ENCODE data around the gene OMG.
"Not testable (repeated sequence)": the region's sequence is repeated elsewhere in the genome, so short reads cannot be mapped to it uniquely, and the experiment has no call there.

The OMG gene

DNA sequence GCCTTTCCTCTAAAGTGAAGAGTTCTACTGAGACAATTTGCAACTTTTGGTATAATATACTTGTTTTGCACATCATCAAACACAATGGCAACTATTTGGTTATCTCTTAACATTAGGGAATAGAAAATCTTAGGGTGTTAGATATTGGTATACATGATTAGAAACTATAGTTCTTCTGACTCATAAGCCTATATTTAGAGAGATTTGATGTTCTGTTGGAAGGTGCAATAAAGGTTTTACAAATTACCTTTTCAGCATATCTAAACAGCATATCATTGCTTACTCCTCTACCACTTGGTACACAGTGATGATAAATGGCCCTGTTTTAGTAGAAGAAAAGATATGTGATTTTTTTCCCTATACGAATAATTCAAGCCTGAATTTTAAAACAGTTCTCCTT, 10.6 kb upstream of the OMG start:
- no peak for DNase-seq

DNA sequence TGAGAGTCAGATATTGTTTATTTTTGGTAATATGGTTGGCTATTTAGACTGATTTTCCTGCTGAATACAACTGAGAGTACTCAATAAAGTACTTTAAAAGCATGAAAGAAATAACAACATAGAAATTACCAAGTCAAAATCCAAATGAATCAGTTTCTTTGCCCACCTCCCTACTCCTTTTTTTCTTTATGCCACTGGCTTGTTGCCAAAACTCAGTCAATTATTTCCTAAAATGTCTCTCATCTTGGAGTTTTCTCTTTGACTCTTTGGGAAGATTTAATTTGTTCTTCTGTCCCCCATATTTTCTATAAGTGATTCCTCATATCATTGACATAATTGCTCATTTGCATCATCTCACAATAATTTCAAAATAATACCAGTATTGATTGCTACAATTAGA, 2.6 kb upstream of the OMG start:
- no peak for DNase-seq

DNA sequence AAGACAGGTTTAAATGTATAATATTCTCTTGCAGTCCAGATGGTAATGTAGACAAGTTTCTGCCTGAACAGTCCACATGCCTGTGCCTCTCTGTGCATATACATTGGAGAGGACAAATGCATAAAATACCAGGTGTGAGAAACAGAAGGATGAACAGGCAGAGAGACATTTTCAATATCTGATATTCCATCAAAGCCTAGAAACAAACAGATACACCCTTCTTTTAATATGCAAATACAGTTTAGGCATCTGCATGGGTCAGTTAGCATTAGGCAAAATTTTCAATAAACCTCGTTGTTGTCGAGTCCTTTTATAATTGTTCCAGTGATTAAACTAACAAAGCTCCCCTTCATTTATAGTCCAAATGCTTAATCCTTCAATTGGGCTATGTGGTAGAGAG, 897 bp downstream of the OMG start:
- DNase-seq: no peak

DNA sequence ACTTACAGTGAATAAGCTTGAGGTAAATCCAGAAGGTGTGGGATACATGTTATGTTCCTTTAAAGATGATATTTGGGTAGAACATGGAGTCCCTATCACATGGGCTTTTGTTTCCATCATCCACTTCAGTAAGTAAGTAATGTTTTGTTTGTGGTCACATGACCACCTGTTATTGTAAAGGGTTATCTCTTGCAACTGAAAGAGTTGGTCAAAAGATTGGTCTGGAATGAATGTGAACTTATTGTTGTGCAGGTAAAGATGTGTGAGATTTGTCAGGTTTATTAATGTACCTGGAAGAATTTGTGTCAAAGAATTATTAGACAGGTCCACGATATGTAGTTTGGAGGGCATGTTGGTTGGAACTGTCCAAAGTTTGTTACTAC, 1.6 kb downstream of the OMG start:
- DNase-seq: no peak

DNA sequence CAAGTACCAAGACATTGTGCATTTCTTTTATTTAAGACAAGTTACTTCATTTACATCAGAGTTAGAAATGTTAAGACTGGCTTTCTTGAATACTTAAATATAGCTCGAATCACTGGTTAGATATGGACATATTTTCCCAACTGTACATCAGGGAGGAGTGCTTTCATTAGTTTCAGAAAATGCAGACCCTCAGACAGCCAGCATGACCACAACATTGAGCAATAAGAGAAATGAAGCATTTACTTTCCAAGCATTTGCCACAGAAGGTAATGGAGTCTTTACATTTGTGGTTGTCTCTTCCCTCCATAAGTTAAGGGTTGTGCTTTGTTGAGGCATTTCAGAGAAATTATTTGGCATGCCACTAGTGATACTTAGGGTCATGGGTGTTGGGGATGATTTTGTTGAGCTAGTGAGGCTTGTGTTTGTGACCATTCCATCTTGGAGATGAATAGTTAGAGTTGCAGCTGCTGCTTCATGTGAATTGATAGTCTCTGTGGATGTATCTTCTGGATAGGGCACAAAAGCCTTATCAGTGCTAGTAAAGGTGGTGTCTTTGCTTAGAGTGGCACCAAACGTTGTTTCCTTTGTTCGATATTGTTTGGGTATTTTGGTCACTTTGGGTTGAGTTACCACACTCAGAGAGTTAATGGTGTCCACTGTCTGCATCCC, 2.1 kb downstream of the OMG start:
- no peak for DNase-seq

DNA sequence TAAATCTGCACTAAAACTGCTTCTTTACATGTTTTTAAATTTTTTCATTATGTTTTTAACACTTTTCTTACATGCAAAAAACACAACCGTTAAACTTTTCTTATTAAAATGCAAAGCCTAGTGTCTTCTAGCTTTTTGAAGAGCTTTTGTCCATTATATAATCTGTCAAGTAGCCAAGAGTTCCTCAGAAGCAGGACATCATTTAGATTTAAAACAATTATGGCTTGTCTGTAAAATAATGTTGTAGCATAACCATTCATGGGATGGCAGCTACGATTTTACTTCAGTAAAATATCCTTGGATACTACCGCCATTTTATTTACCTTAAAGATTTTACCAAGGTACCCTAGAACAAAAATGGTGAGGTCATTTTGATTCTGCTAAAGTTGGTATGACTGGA, 2.8 kb downstream of the OMG start:
- no peak for DNase-seq

DNA sequence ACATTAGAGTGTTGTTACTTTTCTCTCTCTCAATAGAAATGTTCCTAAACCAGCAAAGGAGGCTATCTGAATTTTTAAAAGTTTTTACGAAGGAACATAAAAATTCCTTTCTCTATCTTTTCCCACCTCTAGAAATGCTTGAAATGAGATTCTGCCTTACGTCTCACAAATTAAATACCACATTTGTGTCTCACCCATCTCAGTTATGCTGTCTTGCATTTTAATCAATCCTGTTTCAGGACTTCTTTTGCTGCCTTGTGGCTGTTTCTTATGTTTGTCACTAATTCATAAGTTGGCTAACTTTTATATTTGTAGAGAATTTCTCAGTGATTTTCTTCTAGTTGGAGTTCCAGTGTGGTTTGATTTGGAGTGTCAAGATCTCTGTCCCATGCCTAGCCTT, 3.5 kb downstream of the OMG start:
- DNase-seq: no peak

DNA sequence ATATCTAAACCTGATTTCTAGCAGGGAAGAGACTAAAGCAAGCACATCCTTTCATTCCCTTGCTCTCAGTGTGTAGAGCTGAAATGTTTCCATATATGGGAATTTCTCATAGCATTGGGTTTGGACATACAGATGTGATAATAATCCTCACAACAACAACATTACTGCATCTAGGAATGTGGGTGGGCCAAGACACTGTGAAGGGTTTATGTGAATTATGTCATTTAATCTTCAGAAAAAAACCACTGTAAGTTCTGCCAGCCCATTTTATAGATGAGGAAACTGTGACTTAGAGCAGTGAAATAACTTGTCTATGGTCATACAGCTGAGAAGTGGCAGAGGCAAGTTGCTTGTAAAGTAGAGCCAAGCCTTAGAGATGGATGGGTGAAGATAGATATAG, 5.2 kb downstream of the OMG start:
- no peak for DNase-seq

DNA sequence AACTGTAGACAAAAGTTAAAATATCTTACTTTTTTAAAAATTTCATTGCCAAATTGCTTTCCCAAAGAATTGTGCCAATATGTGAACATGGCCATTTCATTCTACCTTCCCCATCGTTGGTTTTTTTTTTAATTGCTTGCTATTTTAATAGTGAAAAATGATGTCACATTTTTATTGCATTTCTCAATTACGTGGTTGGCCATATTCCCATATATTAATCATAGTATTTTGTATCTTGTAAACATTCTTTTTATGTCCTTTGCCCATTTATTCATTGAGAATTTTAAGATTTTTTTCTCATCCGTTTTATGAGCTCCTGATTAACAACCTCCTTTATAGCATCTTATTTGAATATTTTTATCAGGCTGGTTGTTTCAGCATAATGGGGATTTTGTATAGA, 7.2 kb downstream of the OMG start:
- DNase-seq: no peak

DNA sequence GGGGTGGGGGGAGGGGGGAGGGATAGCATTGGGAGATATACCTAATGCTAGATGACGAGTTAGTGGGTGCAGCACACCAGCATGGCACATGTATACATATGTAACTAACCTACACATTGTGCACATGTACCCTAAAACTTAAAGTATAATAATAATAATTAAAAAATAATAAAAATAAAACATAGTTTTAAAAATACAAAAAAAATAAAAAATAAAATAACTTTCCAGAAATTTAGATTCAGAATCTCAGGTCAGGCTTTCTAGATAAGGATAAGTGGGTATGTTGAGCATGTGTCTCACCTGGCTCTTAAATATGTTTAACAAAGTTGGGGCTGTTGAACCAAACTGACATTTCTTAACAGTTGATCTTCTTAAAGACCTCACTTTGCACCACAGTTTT, 9.1 kb downstream of the OMG start:
- DNase-seq: not testable (repeated sequence)

DNA sequence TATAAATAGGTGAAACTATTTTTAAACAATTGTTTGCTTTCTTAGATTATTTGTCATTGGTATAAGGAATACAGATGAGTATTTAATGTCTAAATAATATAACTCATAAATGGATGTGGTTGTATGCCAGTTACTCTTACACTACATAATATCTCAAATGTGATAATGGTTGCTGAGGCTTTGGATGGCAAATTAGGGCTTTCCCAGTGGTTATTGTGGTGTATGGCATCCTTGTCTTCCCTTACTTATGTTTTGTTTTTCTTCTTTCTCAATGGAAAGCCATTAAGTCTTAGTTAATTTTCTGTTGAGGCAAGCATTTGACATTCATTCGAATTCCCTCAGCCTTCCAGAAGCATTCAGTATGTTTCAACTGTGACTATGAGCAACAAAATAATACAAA, 10.5 kb downstream of the OMG start:
- no peak for DNase-seq

DNA sequence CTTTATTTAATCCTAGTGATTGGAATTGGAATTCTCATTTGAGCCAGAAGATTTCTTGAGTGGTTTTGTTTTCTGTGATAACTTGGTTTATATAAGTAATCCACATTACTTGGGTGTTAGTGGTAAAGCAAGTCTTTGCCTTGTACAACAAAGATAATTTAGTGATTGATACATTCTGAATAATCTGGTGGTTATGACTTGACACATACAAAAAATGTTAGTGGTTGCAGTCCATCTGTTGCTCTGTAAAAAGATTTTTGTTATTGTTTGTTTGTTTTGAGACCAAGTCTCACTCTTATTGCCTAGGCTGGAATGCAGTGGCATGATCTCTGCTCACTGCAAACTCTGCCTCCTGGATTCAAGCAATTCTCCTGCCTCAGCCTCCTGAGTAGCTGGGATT, 13.2 kb downstream of the OMG start:
- no peak for DNase-seq

DNA sequence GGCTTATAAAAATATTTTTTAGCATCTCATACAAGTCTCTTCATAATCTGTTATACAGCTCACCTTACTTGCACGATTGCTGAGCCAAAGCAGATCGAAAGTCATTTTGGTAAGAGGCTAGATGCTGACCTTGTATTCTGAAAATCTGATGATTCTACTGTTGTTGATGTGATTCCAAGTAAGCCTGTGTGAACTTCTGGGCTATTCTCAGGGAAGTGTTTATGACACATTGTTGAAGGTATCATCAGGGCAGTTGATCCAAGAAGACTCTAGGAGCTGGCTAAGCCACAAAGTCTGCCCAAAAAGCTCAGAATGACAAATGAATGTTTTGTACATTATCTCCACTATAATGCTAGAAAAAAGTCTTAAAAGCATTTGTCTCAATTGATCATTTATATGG, 16.0 kb downstream of the OMG start:
- no peak for DNase-seq

DNA sequence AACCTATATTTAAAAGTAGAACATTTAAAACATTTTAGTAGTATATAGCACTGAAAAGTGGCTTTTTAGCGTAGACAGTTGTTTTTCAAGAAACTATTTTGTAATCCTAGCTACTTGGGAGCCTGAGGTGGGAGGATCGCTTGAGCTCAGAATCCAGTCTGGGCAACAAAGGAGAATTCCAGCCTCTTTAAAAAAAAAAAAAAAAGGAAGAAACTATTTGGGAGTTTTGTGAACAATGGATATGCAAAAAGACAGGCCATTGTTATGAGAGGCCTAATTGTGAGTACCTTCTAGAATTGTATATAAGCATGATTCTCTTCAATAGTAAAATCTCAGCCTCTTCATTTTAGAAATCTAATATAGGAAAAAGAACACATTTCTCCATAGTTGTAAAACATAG, 17.6 kb downstream of the OMG start:
- DNase-seq: no peak

DNA sequence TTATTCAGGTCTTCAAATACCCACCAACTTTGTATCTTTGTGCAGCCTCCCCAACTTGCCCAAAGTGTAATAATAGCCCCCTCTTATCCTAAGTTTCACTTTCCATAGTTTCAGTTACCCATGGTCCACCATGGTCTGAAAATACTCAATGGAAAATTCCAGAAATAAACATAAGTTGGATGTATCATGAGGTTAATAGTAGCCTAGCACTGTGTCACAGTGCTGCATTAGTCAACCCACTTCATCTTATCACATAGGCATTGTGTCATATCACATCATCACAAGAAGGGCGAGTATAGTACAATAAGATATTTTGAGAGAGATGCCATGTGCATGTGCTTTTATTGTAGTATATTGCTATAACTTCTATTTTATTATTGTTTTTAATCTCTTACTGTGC, 21.9 kb downstream of the OMG start:
- DNase-seq: no peak

DNA sequence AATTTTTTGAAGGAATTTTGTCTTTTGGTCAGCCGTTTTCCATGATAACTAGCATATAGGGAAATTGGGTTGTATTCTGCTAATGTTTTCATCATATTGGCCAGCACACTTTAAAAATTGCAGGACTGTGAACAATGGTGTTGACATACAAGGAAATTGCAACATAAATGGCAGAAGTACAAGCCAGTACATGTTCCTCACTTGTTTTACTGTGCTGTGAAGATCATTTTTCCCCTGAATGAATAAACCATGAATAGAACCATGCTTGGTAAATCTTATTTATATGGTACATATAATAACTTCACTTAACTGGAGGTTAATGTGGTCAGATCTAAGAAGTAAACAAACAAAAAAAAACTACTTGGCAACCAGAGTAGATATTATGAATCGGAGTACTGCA, 22.8 kb downstream of the OMG start:
- DNase-seq: no peak

DNA sequence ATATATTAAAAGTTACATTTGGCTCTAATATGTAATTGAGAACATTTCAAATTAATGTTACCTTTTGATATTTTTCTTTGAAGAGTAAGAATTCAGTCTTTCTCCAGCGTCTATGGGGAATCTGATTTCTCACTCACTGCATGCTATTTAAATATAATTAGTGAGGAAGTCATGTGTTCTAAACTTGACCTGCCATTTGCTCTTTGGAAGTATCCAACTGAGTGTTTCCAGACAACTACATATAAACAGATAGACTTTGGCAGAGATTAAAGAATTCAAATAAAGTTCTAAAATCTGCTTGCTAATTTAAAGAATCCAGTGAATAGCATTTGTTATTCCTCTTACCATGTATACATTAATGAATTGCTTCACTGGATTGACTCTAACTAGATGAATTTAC, 23.5 kb downstream of the OMG start:
- DNase-seq: no peak

DNA sequence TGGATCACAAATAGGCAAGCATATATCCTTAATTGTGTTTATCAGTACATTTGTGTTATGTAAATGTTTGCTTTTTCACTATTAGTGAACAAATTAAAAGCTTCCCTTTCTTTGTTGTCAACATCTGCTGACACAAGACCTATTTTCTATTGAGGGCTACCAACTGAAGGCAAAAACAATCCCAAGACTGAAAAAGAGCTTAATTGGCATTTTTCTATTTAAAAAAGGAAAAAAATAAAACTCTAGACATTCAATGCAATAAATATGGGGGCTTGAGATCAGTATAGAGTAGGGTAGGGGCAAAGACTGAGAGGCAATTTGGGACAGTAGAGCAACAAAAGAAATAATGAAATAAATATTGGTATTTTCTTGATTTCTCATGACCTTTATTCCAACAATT, 24.2 kb downstream of the OMG start:
- no peak for DNase-seq

DNA sequence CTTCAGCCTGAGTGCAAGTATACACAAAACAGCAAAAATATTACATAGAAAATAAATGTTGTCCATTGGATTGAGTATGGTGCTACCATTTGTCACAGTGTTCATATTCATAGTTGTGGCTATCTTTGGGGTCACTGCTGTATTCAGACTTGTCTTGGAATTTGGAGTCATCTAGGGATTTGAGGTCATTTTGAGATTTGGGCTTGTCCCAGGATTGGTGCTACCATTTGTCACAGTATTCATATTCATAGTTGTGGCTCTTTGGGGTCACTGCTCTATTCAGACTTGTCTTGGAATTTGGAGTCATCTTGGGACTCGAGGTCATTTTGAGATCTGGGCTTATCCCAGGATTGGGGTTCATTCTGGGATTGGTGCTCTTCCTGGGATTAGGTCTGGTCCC, 24.8 kb downstream of the OMG start:
- DNase-seq: no peak

DNA sequence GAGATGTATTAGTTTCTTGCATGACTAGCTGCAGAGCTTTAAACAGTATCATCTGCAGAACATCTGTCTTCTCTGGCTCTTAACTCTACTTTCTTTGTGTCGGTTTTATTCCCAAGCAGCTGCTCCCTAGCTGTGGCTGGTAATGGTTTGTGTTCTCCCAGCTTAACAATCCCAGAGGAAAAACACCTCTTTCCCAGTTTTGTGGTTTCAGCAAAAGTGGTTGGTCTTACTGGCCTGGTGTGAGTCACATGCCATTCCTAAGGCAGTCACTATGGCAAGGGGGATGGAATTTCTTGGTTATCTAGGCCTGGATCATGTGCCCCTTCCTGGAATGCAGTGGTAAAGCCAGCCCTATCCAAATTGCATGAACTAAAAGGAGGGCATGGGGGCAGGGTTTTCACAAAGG, 27.5 kb downstream of the OMG start:
- DNase-seq: no peak

DNA sequence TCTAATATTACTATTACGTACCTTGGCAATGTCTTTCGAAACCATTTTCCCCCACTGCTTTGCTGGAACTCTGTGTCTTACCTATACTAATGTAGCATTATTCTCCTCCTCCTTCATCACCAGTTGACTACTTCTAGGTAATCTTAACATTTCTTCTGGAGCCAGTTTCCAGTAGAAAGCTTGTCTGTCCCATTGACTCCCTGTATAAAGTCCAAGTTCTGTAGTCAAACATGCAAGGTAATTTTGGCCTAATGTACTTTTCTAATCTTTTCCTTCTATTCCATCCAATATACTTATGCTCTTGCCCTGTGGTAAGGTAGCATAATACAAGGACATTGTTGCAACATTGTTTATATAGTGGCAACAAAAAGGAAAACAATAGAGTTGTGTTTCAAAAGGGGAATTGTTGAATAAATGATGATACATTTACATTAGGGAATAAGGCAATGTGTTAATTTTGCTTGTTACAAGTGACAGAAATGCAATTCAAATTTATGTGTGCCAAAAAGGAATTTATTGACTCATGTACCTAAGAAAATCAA, 27.9 kb downstream of the OMG start:
- DNase-seq: no peak

DNA sequence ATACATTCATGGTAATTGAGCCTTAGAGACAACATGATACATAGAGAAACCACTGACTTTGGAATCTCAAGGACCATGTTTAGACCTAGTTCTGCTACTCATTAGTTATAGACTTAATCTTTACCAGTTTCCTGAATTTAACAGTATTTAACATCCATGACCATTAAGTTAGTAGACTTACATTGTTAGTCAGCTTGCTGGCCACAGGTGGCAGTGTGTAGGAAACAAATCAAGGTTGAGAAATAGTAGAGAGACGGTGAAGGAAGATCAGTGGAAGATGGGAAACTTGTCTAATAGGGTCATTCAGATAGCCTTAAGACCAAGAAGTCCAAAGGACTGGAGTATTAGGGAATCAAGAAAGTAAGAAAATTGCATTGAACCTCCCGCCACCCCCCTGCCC, 31.0 kb downstream of the OMG start:
- DNase-seq: peak in 1 of 2 donors; percentile 21

DNA sequence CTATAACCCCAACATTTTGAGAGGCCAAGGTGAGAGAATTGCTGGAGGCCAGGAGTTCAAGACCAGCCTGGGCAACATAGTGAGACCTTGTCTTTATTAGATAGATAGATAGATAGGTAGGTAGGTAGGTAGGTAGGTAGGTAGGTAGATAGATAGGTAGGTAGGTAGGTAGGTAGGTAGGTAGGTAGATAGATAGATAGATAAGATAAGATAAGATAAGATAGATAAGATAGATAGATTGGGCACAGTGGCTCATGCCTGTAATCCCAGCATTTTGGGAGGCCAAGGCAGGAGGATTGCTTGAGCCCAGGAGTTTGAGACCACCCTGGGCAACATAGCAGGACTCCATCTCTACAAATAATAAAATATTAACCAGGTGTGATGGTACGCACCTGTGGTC, 34.1 kb downstream of the OMG start:
- not testable (repeated sequence) for DNase-seq

DNA sequence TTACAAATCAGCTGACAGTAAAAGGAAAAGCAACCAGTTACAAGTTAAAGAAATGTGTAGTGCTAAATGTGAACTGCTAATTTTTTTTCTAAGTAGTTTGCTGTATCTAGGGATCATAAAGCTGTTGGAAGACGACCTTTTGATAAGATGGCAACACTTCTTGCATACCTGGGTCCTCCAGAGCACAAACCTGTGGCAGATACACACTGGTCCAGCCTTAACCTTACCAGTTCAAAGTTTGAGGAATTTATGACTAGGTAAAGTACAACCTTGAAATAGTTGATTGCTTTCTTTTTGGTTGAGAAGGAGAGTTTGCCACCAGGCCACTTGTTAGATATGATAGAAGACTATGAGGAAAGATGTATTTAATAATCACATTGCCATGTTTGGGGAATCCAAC, 35.4 kb downstream of the OMG start:
- DNase-seq: no peak

DNA sequence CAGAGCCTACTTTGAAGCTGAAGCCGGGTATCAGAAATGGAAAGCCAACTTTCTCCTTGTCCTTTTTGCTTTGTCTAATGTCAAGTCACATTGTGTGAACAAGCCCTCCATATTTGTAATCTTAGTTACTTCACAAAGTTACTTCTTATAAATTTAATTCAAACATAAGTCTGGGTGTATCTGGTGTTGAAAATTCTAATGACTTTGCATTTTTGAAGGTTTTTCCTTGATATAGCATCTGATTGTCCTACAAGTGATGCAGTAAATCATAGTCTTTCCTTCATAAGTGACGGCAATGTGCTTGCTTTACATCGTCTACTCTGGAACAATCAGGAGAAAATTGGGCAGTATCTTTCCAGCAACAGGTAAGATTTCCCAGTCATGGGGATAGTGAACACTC, 36.9 kb downstream of the OMG start:
- DNase-seq: no peak

DNA sequence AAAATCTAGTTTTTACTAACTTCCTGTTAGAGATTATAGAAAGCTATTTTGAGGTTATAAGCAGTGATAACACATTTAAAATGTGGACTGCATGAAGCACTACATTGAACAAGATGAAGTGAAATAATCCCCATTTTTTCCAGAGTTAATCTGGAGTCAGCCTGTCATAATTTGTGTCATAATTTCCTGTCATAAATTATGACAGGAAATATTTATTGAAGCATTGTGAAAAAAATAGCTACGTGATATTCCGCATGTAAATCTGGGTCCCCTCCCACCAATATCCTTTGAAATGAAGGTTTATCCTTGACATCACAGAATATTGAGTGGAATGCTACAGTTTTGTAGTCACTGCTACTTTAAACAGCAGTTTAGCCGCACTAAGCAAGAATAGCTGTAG, 40.1 kb downstream of the OMG start:
- no peak for DNase-seq
